Measurements from ENCODE around the gene MAGIX. TPM values are rescaled to one million over a fixed set of nuclear protein-coding genes. Genes with fewer than 3 reads are reported as not detected.

MAGIX gene
- total and polyA plus RNA-seq, 2 experiments from 2014 or later, result 0.66 to 0.83 TPM

DNA sequence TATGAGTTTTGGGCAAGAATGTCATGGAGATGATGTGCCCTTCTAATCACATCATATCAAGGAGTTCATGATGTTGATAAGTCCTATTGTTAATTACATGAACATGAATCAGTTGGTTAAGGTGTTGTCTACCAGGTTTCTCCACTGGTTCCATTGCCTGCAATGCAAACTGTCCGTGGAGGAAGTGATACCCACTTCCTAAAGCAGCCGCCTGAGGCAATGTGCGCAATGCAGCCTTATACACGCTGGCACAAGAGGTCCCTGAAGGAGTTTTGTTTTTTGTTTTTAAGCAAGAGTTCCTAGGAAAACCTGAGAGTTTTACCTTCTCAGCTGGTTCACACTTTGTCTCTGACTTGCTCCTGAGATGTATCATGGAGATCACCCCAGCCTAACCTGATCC is 33.1 kb upstream of the MAGIX start:
- H3K27ac ChIP-seq (ENCODE audit: low read depth), result no peak overlapping the region
- H3K4me3 ChIP-seq, result no peak overlapping the region
- Mint-ChIP-seq H3K4me1 (no peaks in the 10 kb centered on the region), H3K27me3 (ENCODE audit: insufficient read depth, low read depth, poor library complexity) (no peaks in the 10 kb centered on the region), H3K9me3 (no peaks in the 10 kb centered on the region), H3K4me3 (no peak overlapping the region), H3K27ac (no peak overlapping the region), H3K36me3 (ENCODE audit: low read depth) (no peaks in the 10 kb centered on the region)
- H4K20me1 ChIP-seq (replicated peaks; ENCODE audit: insufficient read depth), result no peaks in the 10 kb centered on the region
- H3K9me2 ChIP-seq (ENCODE audit: insufficient read depth), result no peaks in the 10 kb centered on the region
- H3K36me3 ChIP-seq (ENCODE audit: insufficient read depth), result no peaks in the 10 kb centered on the region
- no peak overlapping the region for H3K4me2 ChIP-seq
- no peak for ATAC-seq
- no peak for DNase-seq (ENCODE audit: low spot score)
- no peak overlapping the region for H2AFZ ChIP-seq
- no peaks in the 10 kb centered on the region for H3K4me1 ChIP-seq (ENCODE audit: insufficient read depth)
- H3K79me2 ChIP-seq (replicated peaks; ENCODE audit: insufficient read depth), result no peaks in the 10 kb centered on the region
- no peaks in the 10 kb centered on the region for H3F3A ChIP-seq (replicated peaks; ENCODE audit: low read depth)
- TF ChIP-seq ZNF331 (CRISPR knock-in tag; IDR thresholded peaks at IDR 0.05; ENCODE audit: low read depth) (no peak), CREB1 (CRISPR knock-in tag; IDR thresholded peaks at IDR 0.05; ENCODE audit: low read depth) (no peak), JUNB (IDR thresholded peaks at IDR 0.05; ENCODE audit: unreplicated experiment) (no peak), ZNF114 (CRISPR knock-in tag; IDR thresholded peaks at IDR 0.05) (no peak), POLR2AphosphoS5 (IDR thresholded peaks at IDR 0.05; ENCODE audit: low read depth) (no peak), EZH2phosphoT487 (IDR thresholded peaks at IDR 0.05; ENCODE audit: unreplicated experiment) (no peak), STAT1 (IDR thresholded peaks at IDR 0.05; ENCODE audit: unreplicated experiment) (no peak), EZH2 (IDR thresholded peaks at IDR 0.05; ENCODE audit: low read depth, unreplicated experiment) (no peak), NANOG (IDR thresholded peaks at IDR 0.05; ENCODE audit: borderline replicate concordance) (no peak)
- TF ChIP-seq, protein P1, sequence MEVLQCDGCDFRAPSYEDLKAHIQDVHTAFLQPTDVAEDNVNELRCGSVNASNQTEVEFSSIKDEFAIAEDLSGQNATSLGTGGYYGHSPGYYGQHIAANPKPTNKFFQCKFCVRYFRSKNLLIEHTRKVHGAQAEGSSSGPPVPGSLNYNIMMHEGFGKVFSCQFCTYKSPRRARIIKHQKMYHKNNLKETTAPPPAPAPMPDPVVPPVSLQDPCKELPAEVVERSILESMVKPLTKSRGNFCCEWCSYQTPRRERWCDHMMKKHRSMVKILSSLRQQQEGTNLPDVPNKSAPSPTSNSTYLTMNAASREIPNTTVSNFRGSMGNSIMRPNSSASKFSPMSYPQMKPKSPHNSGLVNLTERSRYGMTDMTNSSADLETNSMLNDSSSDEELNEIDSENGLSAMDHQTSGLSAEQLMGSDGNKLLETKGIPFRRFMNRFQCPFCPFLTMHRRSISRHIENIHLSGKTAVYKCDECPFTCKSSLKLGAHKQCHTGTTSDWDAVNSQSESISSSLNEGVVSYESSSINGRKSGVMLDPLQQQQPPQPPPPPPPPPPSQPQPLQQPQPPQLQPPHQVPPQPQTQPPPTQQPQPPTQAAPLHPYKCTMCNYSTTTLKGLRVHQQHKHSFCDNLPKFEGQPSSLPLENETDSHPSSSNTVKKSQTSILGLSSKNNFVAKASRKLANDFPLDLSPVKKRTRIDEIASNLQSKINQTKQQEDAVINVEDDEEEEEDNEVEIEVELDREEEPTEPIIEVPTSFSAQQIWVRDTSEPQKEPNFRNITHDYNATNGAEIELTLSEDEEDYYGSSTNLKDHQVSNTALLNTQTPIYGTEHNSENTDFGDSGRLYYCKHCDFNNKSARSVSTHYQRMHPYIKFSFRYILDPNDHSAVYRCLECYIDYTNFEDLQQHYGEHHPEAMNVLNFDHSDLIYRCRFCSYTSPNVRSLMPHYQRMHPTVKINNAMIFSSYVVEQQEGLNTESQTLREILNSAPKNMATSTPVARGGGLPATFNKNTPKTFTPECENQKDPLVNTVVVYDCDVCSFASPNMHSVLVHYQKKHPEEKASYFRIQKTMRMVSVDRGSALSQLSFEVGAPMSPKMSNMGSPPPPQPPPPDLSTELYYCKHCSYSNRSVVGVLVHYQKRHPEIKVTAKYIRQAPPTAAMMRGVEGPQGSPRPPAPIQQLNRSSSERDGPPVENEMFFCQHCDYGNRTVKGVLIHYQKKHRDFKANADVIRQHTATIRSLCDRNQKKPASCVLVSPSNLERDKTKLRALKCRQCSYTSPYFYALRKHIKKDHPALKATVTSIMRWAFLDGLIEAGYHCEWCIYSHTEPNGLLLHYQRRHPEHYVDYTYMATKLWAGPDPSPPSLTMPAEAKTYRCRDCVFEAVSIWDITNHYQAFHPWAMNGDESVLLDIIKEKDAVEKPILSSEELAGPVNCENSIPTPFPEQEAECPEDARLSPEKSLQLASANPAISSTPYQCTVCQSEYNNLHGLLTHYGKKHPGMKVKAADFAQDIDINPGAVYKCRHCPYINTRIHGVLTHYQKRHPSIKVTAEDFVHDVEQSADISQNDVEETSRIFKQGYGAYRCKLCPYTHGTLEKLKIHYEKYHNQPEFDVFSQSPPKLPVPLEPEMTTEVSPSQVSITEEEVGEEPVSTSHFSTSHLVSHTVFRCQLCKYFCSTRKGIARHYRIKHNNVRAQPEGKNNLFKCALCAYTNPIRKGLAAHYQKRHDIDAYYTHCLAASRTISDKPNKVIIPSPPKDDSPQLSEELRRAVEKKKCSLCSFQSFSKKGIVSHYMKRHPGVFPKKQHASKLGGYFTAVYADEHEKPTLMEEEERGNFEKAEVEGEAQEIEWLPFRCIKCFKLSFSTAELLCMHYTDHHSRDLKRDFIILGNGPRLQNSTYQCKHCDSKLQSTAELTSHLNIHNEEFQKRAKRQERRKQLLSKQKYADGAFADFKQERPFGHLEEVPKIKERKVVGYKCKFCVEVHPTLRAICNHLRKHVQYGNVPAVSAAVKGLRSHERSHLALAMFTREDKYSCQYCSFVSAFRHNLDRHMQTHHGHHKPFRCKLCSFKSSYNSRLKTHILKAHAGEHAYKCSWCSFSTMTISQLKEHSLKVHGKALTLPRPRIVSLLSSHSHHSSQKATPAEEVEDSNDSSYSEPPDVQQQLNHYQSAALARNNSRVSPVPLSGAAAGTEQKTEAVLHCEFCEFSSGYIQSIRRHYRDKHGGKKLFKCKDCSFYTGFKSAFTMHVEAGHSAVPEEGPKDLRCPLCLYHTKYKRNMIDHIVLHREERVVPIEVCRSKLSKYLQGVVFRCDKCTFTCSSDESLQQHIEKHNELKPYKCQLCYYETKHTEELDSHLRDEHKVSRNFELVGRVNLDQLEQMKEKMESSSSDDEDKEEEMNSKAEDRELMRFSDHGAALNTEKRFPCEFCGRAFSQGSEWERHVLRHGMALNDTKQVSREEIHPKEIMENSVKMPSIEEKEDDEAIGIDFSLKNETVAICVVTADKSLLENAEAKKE (CRISPR knock-in tag; IDR thresholded peaks at IDR 0.05), result no peak
- TF ChIP-seq, protein P2, sequence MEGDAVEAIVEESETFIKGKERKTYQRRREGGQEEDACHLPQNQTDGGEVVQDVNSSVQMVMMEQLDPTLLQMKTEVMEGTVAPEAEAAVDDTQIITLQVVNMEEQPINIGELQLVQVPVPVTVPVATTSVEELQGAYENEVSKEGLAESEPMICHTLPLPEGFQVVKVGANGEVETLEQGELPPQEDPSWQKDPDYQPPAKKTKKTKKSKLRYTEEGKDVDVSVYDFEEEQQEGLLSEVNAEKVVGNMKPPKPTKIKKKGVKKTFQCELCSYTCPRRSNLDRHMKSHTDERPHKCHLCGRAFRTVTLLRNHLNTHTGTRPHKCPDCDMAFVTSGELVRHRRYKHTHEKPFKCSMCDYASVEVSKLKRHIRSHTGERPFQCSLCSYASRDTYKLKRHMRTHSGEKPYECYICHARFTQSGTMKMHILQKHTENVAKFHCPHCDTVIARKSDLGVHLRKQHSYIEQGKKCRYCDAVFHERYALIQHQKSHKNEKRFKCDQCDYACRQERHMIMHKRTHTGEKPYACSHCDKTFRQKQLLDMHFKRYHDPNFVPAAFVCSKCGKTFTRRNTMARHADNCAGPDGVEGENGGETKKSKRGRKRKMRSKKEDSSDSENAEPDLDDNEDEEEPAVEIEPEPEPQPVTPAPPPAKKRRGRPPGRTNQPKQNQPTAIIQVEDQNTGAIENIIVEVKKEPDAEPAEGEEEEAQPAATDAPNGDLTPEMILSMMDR (conservative IDR thresholded peaks at IDR 0.05; ENCODE audit: low read depth in 2 of 2), result no peak
- TF ChIP-seq, protein P3, sequence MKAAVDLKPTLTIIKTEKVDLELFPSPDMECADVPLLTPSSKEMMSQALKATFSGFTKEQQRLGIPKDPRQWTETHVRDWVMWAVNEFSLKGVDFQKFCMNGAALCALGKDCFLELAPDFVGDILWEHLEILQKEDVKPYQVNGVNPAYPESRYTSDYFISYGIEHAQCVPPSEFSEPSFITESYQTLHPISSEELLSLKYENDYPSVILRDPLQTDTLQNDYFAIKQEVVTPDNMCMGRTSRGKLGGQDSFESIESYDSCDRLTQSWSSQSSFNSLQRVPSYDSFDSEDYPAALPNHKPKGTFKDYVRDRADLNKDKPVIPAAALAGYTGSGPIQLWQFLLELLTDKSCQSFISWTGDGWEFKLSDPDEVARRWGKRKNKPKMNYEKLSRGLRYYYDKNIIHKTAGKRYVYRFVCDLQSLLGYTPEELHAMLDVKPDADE (IDR thresholded peaks at IDR 0.05), result no peak
- TF ChIP-seq, protein P4, sequence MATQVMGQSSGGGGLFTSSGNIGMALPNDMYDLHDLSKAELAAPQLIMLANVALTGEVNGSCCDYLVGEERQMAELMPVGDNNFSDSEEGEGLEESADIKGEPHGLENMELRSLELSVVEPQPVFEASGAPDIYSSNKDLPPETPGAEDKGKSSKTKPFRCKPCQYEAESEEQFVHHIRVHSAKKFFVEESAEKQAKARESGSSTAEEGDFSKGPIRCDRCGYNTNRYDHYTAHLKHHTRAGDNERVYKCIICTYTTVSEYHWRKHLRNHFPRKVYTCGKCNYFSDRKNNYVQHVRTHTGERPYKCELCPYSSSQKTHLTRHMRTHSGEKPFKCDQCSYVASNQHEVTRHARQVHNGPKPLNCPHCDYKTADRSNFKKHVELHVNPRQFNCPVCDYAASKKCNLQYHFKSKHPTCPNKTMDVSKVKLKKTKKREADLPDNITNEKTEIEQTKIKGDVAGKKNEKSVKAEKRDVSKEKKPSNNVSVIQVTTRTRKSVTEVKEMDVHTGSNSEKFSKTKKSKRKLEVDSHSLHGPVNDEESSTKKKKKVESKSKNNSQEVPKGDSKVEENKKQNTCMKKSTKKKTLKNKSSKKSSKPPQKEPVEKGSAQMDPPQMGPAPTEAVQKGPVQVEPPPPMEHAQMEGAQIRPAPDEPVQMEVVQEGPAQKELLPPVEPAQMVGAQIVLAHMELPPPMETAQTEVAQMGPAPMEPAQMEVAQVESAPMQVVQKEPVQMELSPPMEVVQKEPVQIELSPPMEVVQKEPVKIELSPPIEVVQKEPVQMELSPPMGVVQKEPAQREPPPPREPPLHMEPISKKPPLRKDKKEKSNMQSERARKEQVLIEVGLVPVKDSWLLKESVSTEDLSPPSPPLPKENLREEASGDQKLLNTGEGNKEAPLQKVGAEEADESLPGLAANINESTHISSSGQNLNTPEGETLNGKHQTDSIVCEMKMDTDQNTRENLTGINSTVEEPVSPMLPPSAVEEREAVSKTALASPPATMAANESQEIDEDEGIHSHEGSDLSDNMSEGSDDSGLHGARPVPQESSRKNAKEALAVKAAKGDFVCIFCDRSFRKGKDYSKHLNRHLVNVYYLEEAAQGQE (IDR thresholded peaks at IDR 0.05; ENCODE audit: unreplicated experiment), result no peak
- H3K27me3 ChIP-seq (ENCODE audit: insufficient read depth), result no peaks in the 10 kb centered on the region
